HG02623 (cell line): ENCODE data around the gene SNX21.
"Not testable (repeated sequence)": the region's sequence is repeated elsewhere in the genome, so short reads cannot be mapped to it uniquely, and the experiment has no call there.

Experiments
- ATAC-seq: cut with Tn5 transposase; IDR thresholded peaks from one replicate; pipeline ENCODE4 v1.9.1; 2021; ENCODE audit warnings: moderate library complexity; ENCODE audit not compliant: unreplicated experiment

SNX21 gene, protein sequence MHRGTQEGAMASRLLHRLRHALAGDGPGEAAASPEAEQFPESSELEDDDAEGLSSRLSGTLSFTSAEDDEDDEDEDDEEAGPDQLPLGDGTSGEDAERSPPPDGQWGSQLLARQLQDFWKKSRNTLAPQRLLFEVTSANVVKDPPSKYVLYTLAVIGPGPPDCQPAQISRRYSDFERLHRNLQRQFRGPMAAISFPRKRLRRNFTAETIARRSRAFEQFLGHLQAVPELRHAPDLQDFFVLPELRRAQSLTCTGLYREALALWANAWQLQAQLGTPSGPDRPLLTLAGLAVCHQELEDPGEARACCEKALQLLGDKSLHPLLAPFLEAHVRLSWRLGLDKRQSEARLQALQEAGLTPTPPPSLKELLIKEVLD

DNA sequence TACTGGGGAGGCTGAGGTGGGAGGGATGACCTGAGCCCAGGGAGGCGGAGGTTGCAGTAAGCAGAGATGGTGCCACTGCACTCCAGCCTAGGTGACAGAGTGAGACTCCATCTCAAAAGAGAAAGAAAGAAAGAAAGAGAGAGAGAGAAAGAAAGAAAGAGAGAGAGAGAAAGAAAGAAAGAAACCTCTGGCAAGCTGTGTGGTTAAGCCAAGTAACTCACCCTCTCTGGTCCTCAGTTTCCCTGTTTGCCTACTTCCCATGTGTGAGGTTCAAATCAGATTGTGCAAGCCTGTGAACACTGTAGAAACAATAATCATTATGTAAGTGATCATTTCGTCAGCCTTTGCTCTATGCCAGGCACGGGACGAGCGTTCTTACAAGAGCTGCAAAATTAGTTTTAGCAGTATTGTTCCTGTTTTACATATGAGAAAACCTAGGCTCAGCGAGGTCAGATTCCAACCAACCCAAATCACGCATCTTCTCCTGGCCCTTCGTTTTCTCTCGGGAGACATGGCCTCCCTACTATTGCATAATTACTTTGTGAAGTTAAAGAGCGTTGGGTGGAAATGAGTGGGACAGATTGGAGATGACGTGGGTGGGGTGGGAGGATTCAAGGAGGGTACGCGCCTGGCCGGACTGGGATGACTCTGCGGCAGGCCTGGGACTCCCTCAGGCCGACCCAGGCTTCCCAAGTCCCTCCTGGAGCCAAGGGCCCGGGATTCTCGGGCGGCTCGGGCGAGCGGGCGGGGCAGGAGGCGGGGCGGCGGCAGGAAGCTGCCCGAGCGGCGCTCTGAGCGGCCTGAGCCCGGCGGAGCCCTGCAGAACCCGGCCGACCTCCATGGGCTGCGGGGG lies at the start of gene SNX21:
Gene SNX21, plus strand, starts transcription at position 770 of the 853 bp plus-strand sequence. CDS start 121 bp downstream, outside the sequence.
- ATAC-seq, result no peak

DNA sequence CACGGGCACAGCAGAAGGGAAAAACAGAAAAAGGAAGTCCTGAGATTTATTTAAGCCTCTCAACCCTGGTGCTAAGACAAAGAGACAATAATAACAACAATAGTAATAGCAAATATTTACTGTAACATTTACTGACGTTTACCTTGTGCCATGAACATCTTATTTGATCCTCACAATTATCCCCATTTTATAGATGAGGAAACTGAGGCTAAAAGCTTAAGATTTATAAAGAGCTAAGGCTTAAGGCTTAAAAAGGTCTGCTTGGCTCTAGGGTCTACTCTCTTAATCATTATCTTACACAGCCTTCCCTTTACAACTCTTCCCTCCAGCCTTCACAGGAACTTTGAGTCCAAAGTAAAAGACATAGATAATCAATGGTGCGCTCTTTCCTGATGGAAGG lies 45.2 kb upstream of the SNX21 start:
- no peak for ATAC-seq

DNA sequence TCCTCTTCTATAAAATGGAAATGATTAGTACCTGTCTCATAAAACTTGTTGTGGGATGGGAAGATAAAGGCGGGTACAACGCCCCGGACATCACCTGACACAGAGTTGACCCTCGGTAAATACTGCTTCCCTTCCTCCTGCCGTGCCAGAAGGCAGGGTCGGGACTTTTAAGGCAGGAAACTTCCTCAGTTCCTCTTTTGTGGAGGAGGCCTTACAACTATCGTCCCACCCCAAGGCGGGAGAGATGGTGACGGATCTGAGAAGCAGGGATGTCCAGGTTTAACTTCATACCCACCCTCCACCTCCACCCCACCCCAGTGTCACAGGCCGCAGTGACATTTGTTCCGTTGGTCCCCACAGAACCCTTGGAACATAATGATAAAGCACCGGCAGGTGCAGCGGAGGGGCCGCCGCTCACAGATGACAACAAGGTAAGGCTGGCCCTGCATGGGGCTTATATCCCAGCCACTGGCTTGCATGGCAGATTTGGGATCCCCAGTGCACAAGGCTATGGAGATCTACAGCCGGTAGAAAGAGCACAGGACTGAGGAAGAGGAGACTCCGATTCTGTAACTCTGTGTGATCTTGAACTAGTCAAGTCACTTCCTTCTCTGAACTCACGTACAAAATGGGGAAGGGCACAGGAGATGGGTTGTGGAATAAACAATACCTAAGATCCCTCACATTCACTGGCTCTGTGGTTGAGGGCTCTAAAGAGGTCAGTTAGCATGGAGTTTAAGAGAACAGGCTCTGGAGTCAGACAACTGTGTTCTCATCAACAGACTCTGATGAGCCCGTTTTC lies 41.1 kb upstream of the SNX21 start:
- ATAC-seq, result no peak

DNA sequence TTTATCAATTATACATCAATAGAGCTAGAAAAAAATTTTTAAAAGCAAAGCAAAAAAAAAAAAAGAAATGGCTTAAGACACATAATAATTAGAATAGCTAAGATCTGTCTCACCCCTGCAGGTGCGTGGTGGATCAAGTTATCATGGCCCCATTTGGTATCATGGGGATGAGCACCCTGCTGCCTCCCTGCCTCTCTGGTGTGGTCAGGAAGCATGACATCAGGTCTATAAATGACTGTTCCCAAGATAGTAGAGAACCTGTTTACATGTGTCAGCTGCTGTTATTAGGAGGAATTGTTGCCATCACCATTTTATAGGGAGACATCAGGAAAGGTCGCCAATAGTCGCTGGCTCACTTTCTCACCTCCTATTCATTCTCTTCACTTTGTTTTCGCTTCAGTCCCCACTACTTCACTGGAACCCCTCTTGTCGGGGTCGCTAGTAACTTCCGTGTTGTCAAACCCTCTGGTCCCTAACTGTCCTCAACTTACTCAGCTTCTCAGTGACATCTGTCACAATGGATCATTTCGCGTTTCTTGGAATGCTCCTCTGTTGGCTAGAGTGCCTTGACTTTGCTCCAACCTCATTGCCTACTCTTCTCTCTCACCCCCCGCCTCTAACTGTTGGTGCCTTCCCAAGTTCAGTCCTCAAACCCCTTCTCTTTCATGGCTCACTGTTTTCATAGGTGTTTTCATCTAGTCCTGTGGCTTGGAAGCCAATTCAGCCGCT lies 37.1 kb upstream of the SNX21 start:
- ATAC-seq, result no peak

DNA sequence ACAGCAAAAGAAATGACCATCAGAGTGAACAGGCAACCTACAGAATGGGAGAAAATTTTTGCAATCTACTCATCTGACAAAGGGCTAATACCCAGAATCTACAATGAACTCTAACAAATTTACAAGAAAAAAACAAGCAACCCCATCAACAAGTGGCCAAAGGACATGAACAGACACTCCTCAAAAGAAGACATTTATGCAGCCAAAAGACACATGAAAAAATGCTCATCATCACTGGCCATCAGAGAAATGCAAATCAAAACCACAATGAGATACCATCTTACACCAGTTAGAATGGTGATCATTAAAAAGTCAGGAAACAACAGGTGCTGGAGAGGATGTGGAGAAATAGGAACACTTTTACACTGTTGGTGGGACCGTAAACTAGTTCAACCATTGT lies 36.1 kb upstream of the SNX21 start:
- not testable (repeated sequence) for ATAC-seq

DNA sequence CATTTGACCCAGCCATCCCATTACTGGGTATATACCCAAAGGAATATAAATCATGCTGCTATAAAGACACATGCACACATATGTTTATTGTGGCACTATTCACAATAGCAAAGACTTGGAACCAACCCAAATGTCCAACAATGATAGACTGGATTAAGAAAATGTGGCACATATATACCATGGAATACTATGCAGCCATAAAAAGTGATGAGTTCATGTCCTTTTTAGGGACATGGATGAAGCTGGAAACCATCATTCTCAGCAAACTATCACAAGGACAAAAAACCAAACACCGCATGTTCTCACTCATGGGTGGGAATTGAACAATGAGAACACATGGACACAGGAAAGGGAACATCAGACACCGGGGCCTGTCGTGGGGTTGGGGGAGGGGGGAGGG lies 35.6 kb upstream of the SNX21 start:
- ATAC-seq, result not testable (repeated sequence)

DNA sequence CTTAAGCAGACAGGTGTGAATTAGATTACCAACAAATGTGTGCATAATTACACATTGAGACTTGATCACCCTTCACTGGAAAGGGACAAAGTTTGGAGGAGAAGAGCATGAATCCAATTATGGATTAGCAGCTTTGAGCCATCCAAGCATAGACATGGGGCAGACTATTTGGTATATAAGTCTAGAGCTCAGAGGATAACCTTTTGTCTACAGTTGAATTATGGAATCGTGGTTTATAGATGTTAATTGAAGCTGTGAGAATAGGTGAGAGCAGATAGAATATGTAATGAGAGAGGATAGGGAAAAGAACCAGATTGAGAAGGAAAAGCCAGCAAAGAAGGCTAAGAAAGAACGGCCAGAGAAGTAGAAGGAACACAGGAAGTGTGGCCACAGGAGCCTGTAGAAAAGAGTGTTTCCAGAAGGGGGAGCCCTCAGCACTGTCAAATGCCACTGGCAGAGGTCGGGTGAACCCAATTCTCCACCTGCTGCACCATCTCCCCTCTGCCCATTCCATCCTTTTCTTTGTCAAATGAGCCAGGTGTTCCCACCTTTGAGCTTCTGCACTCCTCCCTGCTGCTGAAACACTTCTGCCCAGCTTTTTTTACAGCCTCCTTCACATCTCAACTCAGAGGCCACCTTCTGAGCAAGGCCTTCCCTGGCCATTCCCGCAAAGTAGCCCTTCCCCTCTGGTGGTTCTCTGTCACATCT lies 34.5 kb upstream of the SNX21 start:
- ATAC-seq, result no peak

DNA sequence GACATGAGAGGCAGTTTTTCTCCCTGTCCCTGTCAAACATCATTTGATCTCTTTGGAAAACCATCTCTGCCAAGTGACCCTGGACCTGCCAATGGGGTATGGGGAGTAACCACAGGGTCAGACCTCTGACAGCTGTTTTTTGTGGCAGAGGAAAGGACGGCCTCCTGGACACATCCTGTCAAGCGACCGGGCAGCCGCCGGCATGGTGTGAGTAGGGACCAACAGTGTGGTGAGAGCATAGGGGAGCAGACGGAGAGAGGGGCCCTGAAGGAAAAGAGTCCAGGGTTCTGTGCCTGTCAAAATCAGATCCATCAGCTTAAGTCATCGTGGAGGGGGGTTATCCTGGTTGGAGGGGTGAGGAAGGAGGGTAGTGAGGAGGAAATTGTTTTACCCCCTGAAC lies 31.7 kb upstream of the SNX21 start:
- ATAC-seq, result no peak

DNA sequence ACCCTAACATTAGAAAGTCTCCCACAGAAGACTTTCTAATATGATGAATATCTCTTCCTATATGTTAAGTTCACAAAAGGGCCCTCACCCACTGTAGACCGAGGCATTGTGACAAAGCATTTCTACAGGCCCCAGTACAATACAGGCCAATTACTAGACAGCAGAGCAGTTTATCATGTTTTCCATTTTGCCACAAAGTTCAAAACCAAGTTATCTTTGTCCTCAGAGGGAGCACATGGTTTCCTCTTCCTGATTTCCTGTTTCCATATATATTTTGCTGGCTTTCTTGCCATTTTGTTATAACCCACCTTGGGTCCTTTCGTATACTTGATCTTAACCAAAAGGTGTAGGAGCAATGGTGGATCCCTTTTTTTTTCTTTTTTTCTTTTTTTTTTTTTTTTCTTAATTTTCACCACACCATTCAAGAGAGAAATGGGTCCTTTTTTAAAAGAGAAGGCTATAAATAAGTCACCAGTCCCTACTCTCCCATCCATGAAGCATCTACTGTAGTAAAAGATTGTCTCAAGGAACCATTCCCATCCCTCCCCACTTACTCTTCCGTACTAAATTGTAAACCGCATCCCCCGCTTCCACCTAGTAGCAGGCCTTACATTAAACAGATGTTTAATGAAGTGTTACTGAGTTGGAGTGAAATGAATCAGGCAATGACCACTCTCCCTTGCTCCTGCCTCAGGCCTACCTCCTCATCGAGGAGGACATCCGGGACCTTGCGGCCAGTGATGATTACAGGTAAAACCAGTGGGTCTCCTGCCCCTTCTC lies 23.2 kb upstream of the SNX21 start:
- no peak for ATAC-seq

DNA sequence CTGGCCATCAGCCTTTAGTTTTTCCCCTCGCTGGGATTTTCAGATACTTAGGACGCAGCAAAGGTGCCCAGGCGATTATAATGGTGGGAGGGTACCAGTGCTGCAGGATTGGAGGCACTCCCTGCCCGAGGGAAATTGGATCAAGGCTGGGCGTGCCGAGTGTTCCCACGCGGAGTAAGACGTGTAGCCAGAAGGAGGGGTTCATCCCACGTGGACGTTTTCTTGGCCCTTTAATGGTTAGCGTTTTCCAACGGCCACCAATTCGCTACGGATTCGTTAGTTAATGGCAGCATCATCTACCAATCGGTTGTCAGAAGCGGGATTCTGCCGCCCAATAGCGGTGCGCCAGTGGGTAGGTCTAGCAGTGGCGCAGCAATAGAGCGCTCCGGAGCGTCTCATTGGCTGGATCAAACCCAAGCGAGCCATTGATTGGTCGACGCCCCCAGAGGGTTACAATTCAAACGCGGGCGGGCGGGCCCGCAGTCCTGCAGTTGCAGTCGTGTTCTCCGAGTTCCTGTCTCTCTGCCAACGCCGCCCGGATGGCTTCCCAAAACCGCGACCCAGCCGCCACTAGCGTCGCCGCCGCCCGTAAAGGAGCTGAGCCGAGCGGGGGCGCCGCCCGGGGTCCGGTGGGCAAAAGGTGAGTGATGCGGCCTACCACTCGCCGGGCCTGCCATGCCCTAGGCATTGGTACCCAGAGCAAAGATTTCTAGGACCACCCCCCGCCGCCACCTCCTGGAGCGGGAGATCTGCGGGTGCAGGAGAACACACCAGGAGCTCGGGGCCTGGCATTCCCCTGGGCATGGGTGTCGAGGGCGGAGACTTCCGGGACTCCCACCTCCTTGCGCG lies 21.2 kb upstream of the SNX21 start, which contains the start of gene UBE2C:
Gene UBE2C, plus strand, starts transcription at position 488 of the 849 bp plus-strand sequence. Its CDS starts 52 bp downstream, at position 540.
- peak; percentile 98 for ATAC-seq

DNA sequence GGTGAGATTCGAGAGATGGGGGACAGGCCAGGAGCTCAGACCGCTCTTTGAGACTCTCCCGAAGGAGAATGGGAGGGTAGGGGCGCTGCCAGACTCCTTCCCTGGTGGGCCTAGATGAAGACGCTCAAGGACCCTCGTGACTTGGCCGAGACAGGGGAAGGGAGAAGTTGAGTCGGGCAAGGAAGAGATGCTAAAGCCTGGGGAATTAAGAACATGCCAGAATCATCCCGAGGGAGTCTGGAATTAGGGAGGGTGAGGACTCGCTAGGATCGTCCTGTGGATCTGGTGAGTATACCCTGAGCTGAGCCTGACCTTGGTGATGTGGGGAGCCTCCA lies 20.6 kb upstream of the SNX21 start:
- no peak for ATAC-seq

DNA sequence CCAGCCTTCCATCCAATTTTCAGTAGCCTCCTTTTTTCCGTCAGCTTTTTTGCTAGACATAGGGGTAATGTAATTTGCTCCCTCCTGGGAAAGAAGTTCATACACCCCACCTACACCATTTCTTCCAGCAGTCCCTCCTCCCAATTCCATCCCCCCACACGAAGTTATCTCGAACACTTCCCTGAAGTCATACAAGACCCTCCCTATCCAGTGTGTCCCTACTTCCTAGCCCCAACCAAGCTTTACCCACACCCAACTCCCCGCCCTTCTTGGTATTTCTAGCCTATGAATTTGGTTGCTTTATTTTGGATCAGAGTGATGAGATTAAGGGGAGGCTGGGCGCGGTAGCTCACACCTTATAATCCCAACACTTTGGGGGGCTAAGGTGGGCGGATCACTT lies 20.1 kb upstream of the SNX21 start:
- ATAC-seq, result no peak

DNA sequence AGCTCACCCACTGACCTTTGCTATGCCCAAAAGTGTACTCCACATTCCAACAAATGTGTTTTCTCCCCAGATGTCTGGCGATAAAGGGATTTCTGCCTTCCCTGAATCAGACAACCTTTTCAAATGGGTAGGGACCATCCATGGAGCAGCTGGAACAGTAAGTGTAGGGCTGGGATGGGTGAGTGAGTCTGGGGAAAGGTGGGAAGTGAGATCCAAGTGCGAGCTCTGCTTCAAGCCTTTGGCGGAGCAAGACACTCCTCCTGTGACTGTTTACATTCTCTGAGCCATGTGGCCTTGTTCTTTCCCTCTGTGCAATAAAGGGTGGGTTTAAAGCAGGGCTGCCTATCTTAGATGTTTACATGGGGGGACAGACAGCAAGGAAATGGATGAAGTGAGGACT lies 19.3 kb upstream of the SNX21 start:
- ATAC-seq, result no peak

DNA sequence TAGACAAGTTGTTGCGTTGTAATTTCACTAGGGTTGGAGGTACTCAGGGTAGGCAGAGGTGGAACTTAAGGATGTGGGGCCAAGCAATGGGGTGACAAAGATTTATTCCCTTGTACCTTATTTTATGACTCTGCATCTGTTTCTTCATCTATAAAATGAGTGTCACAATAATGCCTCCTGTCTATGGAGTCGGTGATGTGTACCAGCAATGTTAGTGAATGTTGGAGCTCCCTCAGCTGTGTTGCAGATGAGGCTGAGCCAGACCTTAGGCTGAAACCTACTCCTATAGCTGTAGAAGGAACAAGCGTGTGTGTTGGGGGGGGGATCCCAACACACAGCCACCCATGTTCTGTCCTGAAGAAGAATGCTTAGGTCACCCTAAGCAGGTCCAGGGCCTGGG lies 16.6 kb upstream of the SNX21 start:
- ATAC-seq, result no peak

DNA sequence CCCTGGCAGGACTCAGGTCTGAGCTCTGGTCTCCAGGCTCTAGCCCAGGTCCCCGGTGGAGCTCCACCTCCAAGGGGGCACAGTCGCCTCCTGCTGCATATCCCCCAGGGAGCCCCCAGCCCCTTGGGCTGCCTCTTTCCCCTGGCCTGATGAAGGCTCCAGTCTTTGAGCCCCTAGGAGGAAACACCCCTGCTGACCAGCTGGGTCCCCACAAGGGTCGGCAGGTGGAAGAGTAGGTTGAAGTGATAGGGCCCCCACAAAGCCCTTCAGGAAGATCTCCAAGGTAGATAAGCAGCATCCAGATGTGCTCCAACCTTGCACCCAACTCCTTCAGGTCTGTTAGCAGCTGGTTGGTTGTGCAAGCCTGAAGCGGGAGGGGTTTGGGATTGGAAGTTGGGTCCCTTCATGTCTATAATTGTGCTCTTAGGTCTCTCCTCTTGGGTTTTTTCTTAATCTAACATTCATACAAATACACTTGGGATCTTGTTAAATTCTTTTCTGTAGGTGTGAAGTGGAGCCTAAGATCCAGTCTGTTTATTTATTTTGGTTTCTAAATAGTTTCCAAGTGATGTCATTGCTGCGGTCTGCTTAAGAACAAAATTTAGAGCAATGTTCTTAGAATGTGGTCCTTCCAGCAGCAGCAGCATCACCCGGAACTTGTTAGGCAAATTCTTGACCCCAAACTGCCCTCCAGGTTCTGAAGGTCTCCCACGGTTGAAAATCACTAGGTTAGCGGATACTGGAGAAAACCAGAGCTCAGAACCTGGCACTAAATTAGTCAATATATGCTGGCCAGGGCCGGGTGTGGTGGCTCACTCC lies 16.0 kb upstream of the SNX21 start:
- ATAC-seq, result no peak

DNA sequence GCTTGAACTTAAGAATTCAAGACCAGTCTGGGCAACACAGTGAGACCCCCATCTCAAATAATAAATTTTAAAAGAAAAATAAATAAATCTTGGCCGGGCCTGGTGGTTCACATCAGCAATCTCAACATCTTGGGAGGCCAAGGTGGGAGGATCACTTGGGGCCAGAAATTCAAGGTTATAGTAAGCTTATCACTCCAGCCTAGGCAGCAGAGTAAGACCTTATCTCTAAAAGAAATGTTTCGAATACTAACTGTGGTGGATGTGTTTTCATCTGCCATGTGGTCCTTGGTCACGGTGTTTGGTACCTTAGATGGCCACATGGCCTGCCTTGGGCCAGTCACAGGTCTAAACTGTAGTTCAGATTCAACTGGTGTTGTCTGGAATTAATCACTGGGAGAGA lies 15.4 kb upstream of the SNX21 start:
- ATAC-seq, result no peak

DNA sequence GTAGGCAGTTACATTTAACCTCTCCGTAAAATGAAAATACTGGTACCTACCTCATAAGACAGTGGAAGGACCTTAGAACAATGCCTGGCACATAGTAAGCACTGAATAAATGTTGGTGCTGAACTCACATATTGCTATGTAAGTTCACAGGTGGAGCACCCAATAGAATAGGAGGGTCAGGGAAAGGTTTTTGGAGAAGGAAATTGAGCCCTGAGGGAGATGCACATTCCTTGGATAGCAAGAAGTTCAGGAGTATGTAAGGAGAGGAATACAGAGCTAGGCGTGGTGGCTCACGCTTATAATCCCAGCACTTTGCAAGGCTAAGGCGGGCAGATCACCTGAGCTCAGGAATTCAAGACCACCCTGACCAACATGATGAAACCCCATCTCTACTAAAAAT lies 14.1 kb upstream of the SNX21 start:
- no peak for ATAC-seq

DNA sequence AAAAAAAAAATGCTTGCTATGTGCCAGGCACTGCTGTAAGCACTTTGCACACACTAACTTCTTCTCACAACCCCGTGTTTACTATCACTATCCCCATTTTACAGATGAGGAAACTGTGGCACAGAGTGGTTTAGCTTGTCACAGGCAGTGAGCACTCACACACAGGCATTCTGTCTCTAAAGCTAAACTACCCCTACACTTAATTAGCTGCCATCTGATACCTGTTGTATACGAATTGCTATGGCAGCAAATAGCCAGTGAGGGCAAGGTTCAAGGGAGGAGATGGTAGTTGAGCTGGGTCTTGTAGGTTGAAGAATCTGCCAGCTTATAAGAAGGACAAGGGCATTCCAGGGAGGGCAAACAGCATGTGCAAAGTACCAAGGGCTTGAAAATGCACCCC lies 11.7 kb upstream of the SNX21 start:
- ATAC-seq, result no peak
